HK-2 (cell line): ENCODE data around the gene MCM5.
"Not testable (repeated sequence)": the region's sequence is repeated elsewhere in the genome, so short reads cannot be mapped to it uniquely, and the experiment has no call there.

Experiments used
- DNase-seq: peaks from one replicate; pipeline ENCODE4 v3.0.0-alpha.2; 2018; ENCODE audit not compliant: unreplicated experiment

The MCM5 gene

DNA sequence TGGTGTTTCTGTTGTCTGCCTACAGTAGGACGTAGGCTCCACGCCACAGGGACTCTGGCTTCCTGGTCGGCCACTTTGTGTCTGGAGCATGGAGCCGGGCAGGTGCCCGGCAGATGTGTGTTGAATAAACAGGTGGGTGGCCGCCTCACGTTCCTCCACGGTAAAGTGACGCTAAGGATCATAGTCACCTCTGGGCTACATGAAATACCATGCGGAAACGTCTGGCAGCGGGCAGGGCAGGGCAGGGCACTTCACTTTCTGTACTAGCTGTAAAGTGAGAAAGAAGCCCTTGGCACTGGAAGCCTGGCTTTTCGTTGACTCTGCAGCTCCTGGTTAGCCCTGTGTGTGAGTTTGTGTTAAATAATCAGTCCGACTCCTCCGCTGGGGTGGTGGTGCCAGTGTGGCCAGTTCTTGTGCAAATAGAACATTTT is 52.4 kb downstream of the MCM5 start:
- no peak for DNase-seq

DNA sequence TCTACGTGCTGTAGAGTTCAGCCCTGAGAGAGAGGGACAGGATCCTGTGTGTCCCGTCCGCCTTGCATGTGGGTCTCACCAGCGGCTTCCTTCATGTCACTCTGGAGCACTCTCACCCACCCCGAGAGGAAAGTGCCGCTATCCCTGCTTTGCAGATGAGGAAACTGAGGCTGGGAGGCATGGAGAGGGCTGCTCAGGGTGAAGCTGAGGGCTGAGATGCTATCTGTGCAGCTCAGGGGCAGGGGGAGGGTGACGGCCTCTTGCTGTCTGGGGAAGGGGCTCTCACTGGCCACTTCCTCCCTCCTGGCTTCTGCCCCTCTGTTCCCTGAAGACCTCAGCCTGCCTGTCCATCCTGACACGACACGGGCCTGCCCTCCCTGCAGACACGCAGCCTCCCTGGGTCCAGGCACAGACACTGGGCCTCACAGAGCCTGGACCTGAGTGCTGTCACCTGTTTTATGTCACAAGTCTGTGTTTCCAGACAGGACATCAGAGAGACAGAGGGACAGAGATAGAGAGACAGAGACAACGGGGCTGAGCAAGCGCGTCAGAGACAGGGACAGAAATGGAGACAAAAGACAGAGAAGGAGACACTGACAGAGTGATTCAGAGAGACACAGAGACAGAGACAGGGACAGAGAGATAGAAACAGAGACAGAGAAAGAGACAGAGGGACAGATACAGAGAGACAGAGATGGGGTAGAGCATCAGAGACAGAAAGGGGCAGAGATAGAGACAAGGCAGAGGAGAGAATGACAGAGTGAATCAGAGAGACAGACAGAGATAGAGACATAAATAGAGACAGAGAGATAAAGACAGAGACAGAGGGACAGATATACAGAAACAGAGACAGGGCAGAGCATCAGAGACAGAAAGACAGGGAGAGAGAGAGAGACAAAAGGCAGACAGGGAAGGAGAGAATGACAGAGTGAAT is 53.1 kb downstream of the MCM5 start:
- no peak for DNase-seq

DNA sequence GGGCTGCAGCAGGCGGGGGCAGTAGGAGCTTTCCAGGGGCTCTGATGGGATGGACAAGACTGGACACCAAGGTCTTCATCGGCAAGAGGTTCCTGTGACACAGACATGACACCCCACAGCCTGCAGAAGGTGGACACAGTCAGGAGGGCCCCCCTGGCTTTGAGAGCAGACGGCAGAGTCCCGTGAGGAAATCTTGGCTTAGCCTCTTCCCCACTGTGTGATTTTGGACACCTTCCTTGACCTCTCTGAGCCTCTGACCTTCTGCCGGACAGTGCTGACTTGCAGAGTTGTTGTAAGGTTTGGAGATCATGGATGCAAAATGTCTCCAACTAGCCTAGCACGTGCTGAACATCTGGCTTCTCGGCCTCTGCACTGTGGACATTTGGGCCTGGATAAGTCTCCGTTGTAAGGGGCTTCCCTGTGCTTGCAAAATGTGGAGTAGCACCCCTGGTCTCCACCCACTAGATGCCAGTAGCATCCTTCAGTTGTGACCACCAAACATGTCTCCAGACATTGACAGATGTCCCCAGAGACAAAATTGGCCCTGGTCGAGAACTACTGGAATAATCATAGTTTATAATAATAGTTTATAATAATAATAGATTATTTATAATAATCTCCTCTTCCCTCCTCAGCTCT is 54.6 kb downstream of the MCM5 start:
- no peak for DNase-seq

DNA sequence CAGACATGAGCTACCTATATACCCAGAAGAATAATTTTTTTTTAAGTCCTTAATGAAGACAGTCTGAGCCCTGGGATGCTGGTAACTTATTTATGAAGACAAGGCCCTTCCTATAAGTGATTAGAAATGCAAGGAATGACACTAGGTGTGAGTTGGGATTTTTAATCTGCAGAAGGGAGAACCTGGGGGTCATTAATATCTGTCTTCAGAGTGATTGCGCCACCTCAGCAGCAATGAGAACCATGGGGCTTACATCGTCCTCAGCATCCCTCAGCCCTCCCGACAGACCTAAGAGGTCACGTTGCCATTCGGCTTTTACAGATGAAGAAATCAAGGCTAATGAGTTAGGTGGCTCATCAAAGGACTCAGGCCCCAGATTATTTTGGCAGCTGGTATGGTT is 55.6 kb downstream of the MCM5 start:
- DNase-seq, result no peak

DNA sequence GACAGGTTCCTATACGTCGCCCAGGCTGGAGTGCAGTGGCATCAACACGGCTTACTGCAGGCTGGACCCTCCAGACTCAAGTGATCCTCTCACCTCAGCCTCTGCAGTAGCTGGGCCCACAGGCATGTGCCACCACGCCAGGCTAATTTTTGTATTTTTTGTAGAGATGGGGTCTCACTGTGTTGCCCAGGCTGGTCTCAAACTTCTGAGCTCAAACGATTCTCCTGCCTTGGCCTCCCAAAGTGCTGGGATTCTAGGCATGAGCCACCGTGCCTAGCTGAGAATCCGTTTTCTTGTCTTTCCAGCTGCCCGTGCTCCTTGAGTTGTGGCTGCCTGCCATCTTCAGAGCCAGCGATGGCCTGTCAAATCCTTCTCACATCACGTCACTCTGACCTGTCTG is 56.8 kb downstream of the MCM5 start:
- no peak for DNase-seq

DNA sequence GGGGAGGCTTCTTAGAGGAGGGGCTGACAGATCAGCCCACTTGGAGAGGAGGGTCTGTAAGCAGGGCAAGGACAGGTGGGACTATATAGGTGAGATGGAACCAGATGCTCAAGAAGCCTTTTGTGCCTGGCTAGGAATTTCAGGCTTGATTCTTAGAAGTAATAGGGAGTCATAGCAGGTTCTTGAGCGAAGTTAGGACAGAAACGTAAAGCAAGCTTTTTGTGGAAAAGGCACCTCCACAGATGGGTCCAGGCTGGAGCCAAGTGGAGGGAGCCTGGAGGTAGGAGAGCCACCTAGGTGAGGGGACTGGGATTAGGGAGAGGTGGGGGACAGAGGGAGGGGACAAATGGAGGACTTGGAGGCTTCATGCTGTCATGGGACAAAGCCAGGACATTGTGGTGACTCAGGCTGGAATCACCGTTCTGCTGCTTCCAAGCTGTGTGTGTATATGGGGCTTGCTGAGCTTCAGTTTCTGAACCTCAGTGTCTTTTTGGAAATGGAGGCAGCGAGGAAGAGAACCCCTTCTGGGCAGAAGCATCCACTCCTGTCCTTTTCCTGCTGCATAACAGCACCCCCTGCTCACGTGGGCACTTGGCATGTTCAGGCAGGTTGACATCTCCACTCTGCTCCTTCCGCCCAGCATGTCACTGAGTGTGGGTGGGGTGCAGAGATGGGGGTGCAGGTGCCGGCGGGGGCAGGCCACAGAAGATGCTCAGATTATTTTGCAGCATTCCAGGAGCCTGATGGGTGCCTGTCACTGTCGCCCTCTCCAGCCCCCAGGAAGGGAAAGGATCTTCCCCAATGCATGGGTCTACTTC is 58.0 kb downstream of the MCM5 start:
- no peak for DNase-seq

DNA sequence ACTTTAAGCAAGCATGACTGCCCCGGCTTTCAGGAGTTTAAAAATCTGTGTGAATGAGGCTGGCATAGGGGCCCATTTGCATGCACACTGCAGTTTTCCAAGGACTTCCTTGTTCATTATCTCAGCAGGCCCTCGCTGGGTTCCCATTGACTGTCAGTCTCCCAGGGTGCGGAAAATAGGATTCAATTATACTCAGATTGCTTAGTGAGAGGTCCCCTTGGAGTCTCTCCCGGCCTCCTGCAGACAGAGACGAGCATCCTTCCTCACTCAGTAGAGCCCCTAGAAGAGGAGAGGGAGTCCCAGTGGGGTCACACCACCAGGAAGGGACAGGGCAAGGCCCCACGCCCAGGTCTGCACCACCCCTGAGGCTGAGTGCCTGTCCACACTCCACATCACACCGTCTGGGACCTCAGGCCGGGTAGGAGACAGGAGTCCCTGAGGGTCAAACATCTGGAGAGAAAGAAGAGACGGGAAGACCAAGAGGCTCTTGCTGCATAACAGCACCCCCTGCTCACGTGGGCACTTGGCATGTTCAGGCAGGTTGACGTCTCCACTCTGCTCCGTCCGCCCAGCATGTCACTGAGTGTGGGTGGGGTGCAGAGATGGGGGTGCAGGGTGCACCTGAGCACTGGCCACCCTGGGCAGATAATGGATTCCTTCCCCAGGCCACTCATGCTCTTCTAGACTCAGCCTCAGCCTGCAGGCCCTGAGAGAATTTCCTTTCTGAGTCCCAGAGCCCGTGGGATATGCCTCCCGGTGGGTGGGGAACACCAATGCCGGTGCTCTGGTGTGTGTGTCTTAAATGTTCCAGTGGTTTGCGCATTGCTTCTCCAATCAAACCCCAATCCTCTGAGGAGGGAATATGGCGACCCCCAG is 58.8 kb downstream of the MCM5 start:
- DNase-seq, result no peak

DNA sequence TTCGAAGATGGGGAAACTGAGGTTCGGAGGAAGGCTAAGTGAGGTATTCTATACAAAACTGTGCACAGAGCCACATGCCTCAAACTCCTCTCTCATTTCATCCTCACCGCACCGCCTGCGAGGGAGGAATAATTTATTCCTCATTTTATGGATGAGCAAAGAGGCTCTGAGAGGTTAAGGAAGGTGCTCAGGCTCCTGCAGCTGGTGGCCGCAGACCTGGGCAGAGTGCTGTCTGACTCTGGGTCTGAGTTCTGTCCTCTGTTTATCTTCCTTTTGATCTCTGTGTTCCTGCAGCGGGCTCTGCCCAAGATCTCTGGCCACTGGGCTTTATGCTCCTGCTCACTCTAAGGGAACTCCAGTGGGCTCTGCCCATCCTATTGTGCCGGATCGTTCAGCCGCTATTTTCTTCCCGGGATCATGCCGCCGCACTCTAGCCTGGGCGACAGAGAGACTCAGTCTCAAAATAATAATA is 59.5 kb downstream of the MCM5 start:
- no peak for DNase-seq

DNA sequence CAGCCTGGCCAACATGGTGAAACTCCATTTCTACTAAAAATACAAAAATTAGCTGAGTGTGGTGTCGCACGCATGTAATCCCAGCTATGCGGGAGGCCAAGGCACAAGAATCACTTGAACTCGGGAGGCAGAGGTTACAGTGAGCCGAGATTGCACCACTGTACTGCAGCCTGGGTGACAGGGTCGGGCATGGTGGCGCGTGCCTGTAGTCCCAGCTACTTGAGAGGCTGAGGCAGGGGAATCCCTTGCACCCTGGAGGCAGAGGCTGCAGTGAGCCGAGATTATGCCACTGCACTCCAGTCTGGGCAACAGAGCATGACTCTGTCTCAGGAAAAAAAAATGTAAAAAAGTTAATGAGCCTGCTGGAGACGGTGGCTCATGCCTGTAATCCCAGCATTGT is 60.0 kb downstream of the MCM5 start:
- DNase-seq, result not testable (repeated sequence)

DNA sequence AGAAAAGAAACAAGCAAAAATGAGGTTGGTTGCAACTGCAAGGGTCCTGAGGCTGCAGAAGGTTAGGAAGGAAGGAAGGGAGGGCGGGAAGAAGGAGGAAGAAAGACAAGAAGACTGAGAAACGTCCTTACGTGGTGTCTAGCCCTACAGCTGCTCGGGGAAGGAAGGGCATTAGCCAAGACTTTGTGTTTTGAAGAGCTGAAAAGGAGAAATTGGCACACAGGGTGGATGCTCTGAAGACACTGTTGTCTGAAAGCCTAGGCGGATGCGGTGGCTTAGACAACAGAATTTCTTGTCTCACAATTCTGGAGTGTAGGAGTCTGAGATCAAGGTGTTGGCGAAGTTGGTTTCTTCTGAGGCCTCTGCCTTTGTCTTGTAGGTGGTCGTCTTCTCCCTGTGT is 60.7 kb downstream of the MCM5 start:
- no peak for DNase-seq

DNA sequence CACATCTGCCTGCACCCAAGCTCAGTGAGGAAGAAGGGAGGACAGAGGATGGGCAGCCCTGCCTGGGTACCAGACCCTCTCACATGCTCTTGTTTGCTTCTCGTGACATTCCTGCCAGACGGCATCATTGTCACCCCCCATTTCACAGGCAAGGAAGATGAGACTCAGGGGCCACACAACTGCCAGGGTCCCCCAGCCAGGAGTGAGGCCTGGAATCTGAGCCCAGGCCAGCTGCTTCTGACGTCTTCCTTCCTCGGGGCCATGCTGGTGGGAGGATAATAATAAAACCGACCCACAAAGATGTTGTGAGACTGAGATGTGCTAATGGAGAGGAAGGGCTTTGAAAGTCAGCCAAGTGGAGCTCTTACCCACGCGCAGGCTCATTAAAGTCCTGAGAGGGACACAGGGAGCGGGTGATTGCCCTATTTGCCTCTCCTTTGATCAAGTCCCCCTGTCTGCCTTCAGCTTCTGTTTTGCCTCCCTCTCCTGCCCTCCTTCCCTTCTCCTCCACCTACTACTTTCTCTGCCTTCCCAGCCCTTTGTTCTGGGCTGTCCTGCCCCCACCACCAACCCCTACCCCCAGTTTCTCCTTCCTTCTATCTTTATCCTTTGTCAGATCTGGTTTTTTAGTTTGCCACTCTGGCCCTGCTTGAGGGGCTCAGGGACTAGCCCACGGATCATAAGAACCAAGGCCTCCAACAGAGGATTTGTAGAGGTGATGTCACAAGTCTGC is 62.7 kb downstream of the MCM5 start:
- no peak for DNase-seq

DNA sequence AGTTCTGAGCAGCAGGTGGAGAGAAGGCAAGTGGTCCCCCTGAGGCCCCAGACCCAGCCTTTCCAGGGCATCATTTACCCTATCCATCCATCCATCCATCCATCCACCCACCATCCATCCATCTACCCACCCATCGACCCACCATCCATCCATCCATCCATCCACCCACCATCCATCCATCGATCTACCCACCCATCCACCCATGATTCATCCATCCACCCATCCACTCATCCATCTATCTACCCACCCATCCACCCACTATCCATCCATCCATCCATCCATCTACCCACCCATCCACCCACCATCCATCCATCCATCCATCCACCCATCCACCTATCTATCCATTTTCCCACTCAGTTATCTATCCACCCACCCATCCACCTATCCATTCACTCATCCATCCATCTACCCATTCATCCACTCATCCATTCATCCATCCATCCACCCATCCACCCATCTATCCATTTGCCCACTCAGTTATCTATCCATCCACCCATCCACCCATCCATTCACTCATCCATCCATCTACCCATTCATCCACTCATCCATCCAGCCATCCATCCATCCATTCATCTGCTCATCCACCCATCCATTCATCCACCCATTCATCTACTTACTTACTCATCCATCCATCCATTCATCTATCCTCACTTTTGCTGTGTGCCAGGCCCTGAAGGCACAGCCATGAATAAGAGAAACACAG is 63.4 kb downstream of the MCM5 start:
- no peak for DNase-seq

DNA sequence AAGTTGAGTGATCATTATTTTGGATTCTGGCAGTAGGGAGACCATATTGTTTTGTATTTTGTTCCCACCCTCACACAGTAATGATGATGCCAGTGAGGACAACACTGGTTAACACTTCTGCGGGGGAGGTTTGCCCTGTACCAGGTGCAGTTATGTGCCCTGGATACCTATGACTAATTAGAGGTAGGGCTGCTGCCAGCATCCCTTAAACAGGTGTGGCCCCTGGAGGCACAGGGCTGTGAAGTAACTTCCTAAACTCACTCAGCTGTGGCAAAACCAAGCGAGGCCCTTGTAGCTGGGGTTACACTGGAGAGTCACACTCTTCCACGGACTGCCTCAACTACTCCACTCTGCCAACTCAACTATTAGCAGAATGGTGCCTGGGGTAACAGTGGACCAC is 64.5 kb downstream of the MCM5 start:
- DNase-seq, result no peak

DNA sequence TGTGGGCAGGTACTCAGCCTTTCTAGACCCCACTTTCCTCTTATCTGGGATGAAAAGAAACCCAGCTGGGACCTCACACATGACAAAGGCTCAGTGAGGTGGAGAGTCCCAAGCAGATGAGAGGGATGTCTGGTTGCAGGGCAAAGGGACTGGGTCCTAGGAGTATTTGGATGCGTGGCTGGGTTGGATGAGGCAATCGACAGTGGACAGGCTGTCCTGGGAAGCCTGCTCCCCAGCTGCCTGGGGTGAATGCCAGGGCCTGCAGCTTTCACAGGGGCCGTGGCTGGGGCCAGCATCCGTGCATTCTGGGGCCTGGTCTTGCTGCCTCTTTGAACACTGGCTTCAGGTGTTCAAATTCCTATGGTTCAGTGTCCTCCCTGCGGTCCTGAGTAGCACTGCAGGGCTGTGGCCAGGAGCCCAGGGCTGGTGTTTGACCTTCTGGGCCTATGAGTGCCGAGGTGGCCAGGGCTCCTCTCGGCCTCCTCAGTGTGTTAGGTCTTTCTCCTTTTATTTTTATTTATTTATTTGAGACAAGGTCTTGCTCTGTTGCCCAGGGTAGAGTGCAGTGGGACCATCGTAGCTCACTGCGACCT is 65.3 kb downstream of the MCM5 start:
- DNase-seq, result no peak

DNA sequence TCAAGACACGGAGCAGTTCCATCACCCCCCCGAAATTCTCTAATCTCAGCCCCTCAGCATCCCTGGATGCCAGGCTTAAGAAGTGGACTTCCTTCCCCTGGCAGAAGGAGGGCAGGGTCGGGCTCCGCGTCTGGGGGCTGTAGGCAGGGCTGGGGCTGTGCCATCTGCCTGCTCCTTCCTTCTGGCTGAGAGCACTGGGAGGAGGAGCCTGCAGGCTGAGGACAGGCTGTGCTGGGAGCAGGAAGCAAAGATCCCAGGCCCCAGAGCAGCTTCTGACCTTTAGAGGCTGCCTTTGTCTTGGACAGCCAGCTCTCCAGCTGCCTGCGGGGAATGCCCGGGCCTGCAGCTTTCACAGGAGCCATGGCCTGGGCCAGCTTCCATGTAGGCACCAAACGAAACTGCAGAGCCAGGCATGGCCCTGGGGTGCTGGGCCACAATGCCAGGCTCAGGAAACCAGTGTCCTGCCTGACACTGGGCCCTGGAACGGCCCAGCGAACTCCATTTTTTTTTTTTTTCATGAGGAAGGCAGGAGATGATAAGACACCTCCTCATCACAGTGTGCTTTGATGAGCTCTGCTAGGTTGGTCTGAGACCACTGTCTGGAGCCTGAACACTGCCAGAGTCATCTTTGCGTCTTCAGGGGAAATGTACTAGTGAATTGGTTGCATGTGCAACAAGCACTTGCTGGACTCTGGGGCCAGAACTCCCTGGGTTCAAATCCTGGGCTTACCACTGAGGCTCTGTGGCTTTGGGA is 67.9 kb downstream of the MCM5 start:
- no peak for DNase-seq

DNA sequence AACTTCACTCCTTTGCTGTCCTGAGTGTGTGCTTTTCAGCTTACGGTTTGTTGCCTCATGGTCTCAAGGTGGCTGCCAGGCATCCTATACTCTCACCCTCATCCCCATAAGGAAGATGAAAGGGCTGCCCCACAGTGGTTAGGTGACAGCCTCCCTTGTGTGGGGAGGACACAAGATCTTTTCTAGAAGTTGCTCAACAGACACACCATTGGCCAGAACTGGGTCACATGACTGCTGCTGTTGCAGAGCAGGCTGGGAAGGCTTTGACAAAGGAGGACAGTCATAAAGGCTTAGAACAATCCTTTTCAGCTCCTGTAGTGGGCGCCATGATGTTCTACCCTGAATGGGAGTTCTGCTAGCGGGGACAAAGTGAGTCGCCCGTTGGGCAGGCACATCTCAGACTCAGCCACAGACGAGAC is 71.0 kb downstream of the MCM5 start:
- no peak for DNase-seq

DNA sequence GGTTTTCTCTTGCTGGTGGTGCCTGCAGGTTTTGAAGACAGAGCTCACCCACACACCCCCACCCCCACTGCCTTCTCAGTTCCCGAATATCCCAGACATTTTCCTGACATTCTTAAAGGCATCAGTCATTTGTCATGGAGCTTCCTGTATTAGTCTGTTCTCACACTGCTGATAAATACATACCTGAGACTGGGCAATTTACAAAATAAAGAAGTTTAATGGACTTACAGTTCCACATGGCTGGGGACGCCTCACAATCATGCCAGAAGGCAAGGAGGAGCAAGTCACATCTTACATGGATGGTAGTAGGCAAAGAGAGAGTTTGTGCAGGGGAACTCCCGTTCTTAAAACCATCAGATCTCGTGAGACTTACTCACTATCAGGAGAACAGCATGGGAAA is 71.6 kb downstream of the MCM5 start:
- DNase-seq, result not testable (repeated sequence)

DNA sequence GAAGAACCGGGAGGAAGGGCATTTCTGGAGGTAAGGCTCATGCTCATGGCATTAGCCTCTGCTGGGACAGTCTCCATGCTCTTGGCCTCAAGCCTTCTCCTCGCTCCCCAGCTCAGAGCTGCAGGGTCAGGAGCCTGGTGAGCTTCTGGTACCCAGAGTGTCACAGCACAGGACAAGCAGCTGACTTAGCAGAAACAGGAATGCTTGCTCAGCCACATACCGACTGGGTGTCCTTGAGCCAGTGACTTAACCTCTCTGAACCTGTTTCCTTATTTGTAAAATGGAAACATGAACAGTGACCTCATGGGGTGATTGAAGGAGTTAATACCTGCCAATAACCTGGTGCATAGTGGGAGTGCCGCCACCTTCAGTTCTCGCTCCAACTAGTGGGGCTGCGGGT is 72.5 kb downstream of the MCM5 start:
- DNase-seq, result no peak

DNA sequence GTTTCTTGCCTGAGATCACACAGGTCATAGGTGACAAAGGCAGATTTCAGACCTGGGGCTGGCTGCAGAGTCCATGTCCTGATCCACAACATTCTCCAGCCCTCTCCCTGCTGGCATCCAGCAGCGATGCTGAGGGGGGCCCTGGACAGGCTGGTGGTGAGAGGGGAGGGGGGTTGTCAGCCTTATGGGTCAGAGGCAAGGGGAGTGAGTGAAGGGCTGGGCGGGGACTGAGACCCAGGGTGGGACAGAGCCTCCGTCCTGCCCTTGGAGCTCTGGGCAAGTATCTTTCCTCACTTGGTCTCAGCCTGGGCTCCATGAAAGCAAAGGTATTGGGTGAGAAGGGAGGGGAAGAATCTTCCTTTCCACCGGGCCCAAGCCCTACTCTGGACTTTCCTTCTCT is 74.0 kb downstream of the MCM5 start:
- DNase-seq, result no peak
